Loucy (cell line): ENCODE measurements around the gene PRMT3.

ENCODE experiments used
- H2AFZ ChIP-seq: fragments of 200-600 bp; sonication (generic); 2 replicates; pipeline ENCODE4 v1.6.0; 2016; ENCODE audit warnings: antibody characterized with exemption, mild to moderate bottlenecking, low read length, moderate library complexity
- H3F3A ChIP-seq: fragments of 200-600 bp; 2 replicates; pipeline ENCODE4 v1.6.0; 2016; ENCODE audit warnings: antibody characterized with exemption, low read depth, mild to moderate bottlenecking
- H3K27me3 ChIP-seq: fragments of 200-600 bp; sonication (generic); 2 replicates; pipeline ENCODE4 v1.6.1; 2014; ENCODE audit warnings: low read length, mild to moderate bottlenecking; ENCODE audit not compliant: insufficient read depth, poor library complexity, severe bottlenecking
- H3K36me3 ChIP-seq: fragments of 200-600 bp; sonication (generic); 2 replicates; pipeline ENCODE4 v1.6.1; 2016; ENCODE audit warnings: low read length; ENCODE audit not compliant: insufficient read depth
- H3K4me1 ChIP-seq: fragments of 200-600 bp; sonication (generic); 2 replicates; pipeline ENCODE4 v1.5.1; 2014; ENCODE audit warnings: low read length, mild to moderate bottlenecking; ENCODE audit not compliant: insufficient read depth, poor library complexity, severe bottlenecking
- H3K4me2 ChIP-seq: fragments of 200-600 bp; sonication (generic); 2 replicates; pipeline ENCODE4 v1.6.0; 2014; ENCODE audit warnings: antibody characterized with exemption, low read length, low read depth, mild to moderate bottlenecking; ENCODE audit not compliant: poor library complexity, severe bottlenecking
- H3K4me3 ChIP-seq: fragments of 200-600 bp; sonication (generic); 2 replicates; pipeline ENCODE4 v1.5.1; 2014; ENCODE audit warnings: low read length, mild to moderate bottlenecking, mixed read lengths; ENCODE audit not compliant: poor library complexity, severe bottlenecking
- H3K79me2 ChIP-seq: fragments of 200-600 bp; sonication (generic); 2 replicates; pipeline ENCODE4 v1.6.1; 2014; ENCODE audit warnings: low read length; ENCODE audit not compliant: insufficient read depth
- H3K9ac ChIP-seq: fragments of 200-600 bp; sonication (generic); 2 replicates; pipeline ENCODE4 v1.6.0; 2014; ENCODE audit warnings: mild to moderate bottlenecking, low read depth, low read length, moderate library complexity; ENCODE audit not compliant: poor library complexity, severe bottlenecking
- H3K9me2 ChIP-seq: fragments of 200-600 bp; sonication (generic); replicated peaks from 2 replicates; pipeline ENCODE4 v1.6.1; 2016; ENCODE audit warnings: low read depth, low read length, mixed read lengths
- H3K9me3 ChIP-seq: fragments of 200-600 bp; sonication (generic); 2 replicates; pipeline ENCODE4 v1.6.1; 2014; ENCODE audit warnings: mild to moderate bottlenecking, antibody characterized with exemption, low read length, low read depth; ENCODE audit not compliant: insufficient read depth
- H4K20me1 ChIP-seq: fragments of 200-600 bp; sonication (generic); 2 replicates; pipeline ENCODE4 v1.6.0; 2014; ENCODE audit warnings: antibody characterized with exemption, low read length, mild to moderate bottlenecking; ENCODE audit not compliant: insufficient read depth, poor library complexity, severe bottlenecking
- CTCF ChIP-seq: fragments of 200-600 bp; sonication (generic); conservative IDR thresholded peaks from 2 replicates; pipeline ENCODE4 v1.5.1; 2014; ENCODE audit warnings: mild to moderate bottlenecking, antibody characterized with exemption, low read length
- EZH2phosphoT487 ChIP-seq: fragments of 200-600 bp; IDR thresholded peaks from 2 replicates; pipeline ENCODE4 v1.6.1; 2018; ENCODE audit warnings: antibody characterized with exemption, mild to moderate bottlenecking, moderate library complexity, borderline replicate concordance

Gene PRMT3

GRCh38 chr11:20357150-20357549 is 30.4 kb upstream of the PRMT3 start:
- no peaks in the 10 kb centered on the region for H3K36me3 ChIP-seq
- H3K4me1 ChIP-seq = no peaks in the 10 kb centered on the region
- H3K27me3 ChIP-seq = no peaks in the 10 kb centered on the region
- no peaks in the 10 kb centered on the region for H3F3A ChIP-seq
- H4K20me1 ChIP-seq = no peaks in the 10 kb centered on the region
- H3K9ac ChIP-seq = no peak overlapping the region
- H3K4me3 ChIP-seq = no peak overlapping the region
- H3K79me2 ChIP-seq = no peaks in the 10 kb centered on the region
- H3K9me2 ChIP-seq = no peaks in the 10 kb centered on the region
- TF ChIP-seq EZH2phosphoT487 = no peak
- H3K4me2 ChIP-seq = no peak overlapping the region
- no peaks in the 10 kb centered on the region for H3K9me3 ChIP-seq
- H2AFZ ChIP-seq = no peak overlapping the region; the same call in 1 of the 2 replicates

DNA sequence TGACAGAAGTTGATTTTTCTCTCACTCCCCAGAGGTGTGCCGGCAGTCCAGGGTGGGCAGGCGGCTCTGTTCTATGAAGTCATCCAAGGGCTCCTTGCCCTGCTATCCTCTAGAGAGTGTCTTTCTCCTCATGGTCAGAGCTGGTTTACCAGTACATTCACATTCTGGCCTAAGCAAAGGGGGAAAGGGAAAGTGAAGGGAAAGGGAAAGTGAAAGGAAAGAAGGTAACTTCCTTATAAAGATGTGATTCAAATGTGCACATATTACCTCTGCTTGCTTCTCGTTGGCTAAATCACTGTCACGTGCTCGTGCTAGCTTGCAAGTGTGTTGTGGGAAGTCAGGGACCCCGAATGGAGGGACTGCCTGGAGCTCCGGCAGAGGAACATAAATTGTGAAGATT is 26.9 kb upstream of the PRMT3 start:
- Histone ChIP-seq H3K9ac (peak overlapping the region; percentile 34), H3K36me3 (no peaks in the 10 kb centered on the region), H3K27me3 (no peaks in the 10 kb centered on the region), H3K9me3 (no peaks in the 10 kb centered on the region), H3K4me3 (peak overlapping the region; percentile 53), H3K4me1 (peaks cover 12% of the 10 kb centered on the region), H3K4me2 (peak overlapping the region; percentile 57), H2AFZ (peak overlapping the region; percentile 82), H3F3A (no peaks in the 10 kb centered on the region), H4K20me1 (no peaks in the 10 kb centered on the region), H3K79me2 (no peaks in the 10 kb centered on the region), H3K9me2 (no peaks in the 10 kb centered on the region)
- TF ChIP-seq CTCF (no peak), EZH2phosphoT487 (no peak)

- no peaks in the 10 kb centered on the region for H3K9me3 ChIP-seq
- H3K4me2 ChIP-seq = no peak overlapping the region
- no peak overlapping the region for H3K9ac ChIP-seq
- no peaks in the 10 kb centered on the region for H4K20me1 ChIP-seq
- H3K36me3 ChIP-seq = no peaks in the 10 kb centered on the region
- H3K79me2 ChIP-seq = no peaks in the 10 kb centered on the region
- H2AFZ ChIP-seq = peak overlapping the region; percentile 97
- H3K27me3 ChIP-seq = no peaks in the 10 kb centered on the region
- peaks cover 12% of the 10 kb centered on the region for H3K4me1 ChIP-seq
- no peaks in the 10 kb centered on the region for H3K9me2 ChIP-seq
- H3F3A ChIP-seq = peaks cover 3% of the 10 kb centered on the region; the same call in 1 of the 2 replicates
- TF ChIP-seq EZH2phosphoT487 = no peak
- no peak for TF ChIP-seq CTCF
- no peak overlapping the region for H3K4me3 ChIP-seq
These were observed 25.0 kb upstream of the PRMT3 start for GRCh38 chr11:20362481-20362880.

DNA sequence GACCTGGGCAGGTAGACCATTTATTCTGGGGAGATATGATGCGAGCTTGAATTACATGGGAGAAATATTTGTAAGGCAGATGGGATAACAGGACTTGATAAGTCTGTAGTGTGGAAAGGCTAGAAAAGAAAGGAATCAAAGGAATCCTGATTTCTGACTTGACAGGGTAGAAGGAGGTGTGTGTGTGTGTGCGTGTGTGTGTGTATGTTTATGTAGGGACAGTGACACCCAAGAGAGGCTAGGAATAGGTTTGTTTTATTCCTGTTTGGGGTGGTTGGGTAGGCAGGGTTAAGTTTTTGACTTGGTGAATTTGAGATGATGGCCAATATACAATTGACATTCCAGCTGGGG is 24.4 kb upstream of the PRMT3 start:
- peaks cover 12% of the 10 kb centered on the region for H3K4me1 ChIP-seq
- H3F3A ChIP-seq = peaks cover 3% of the 10 kb centered on the region; the same call in 1 of the 2 replicates
- no peaks in the 10 kb centered on the region for H3K79me2 ChIP-seq
- peak overlapping the region; percentile 74 for H3K4me3 ChIP-seq
- H3K4me2 ChIP-seq = peak overlapping the region; percentile 81
- TF ChIP-seq EZH2phosphoT487 = no peak
- TF ChIP-seq CTCF = no peak
- no peaks in the 10 kb centered on the region for H4K20me1 ChIP-seq
- peak overlapping the region; percentile 61 for H3K9ac ChIP-seq
- H3K36me3 ChIP-seq = no peaks in the 10 kb centered on the region
- no peaks in the 10 kb centered on the region for H3K27me3 ChIP-seq
- H3K9me2 ChIP-seq = no peaks in the 10 kb centered on the region
- H2AFZ ChIP-seq = peak overlapping the region; percentile 97
- H3K9me3 ChIP-seq = no peaks in the 10 kb centered on the region
